SK-N-MC (cell line): ENCODE measurements around the gene SMYD4.

Source experiments
- EZH2 ChIP-seq: fragments of 200-600 bp; sonication (generic); IDR thresholded peaks from one replicate; pipeline ENCODE4 v1.6.1; 2017; ENCODE audit warnings: antibody characterized with exemption
- FOXP2 ChIP-seq: optimal IDR thresholded peaks from 2 replicates; pipeline ENCODE3; 2011; ENCODE audit warnings: mild to moderate bottlenecking, moderate library complexity; ENCODE audit not compliant: insufficient read depth; ENCODE audit errors: extremely low read length, control extremely low read depth
- POLR2AphosphoS5 ChIP-seq: IDR thresholded peaks from 2 replicates; pipeline ENCODE4 v1.6.1; 2012; ENCODE audit warnings: mild to moderate bottlenecking, low read depth, low read length, borderline replicate concordance

DNA sequence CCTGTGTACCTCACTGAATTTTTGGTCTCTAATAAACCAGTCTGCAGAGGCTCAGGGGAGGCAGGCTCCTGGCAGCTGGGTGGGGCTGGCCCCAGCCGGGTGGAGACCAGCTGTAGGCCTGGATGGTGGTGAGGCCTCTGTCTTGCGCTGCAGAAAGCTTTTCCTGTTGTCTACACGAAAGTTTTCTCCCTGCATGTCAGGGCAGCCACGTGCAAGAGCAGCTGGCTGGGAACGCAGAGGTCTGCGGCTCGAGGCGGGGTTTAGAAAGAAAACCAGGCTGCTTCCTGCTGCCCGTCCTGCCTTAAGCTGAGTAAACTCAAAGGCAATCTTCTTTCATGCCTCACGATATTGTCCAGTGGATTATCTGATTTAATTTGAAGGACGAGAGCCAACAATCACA is 65.4 kb downstream of the SMYD4 start:
- TF ChIP-seq POLR2AphosphoS5: no peak
- TF ChIP-seq EZH2: no peak
- no peak for TF ChIP-seq FOXP2
